Activated T-helper 9 cell treated with anti-CD3 and anti-CD28 coated beads, Interleukin-2, amount 50 U/mL, for 16 hours (primary cell): ENCODE data around the gene C19orf47.
A peak's percentile ranks its signal among the peaks of the same experiment; 100 is the strongest.
"Not testable (repeated sequence)": the region's sequence is repeated elsewhere in the genome, so short reads cannot be mapped to it uniquely, and the experiment has no call there.

Source experiments
- DNase-seq: peaks from one replicate; pipeline ENCODE4 v3.0.0-alpha.2; 2020; ENCODE audit warnings: low read depth

Gene C19orf47

GRCh38 chr19:40376286-40376862 is 28.2 kb upstream of the C19orf47 start:
- no peak for DNase-seq

- DNase-seq = no peak
Observed at GRCh38 chr19:40374084-40374483, 25.9 kb upstream of the C19orf47 start.

GRCh38 chr19:40371802-40372122 is 23.6 kb upstream of the C19orf47 start:
- no peak for DNase-seq

- DNase-seq = no peak
Observed at GRCh38 chr19:40370997-40371801, 23.0 kb upstream of the C19orf47 start.

- not testable (repeated sequence) for DNase-seq
Observed at GRCh38 chr19:40370253-40370652, 22.1 kb upstream of the C19orf47 start.

GRCh38 chr19:40369797-40370196 is 21.6 kb upstream of the C19orf47 start:
- DNase-seq = no peak

GRCh38 chr19:40367577-40368434 is 19.6 kb upstream of the C19orf47 start:
- DNase-seq = no peak

GRCh38 chr19:40366697-40367561 is 18.7 kb upstream of the C19orf47 start:
- no peak for DNase-seq

GRCh38 chr19:40365613-40366401 is 17.6 kb upstream of the C19orf47 start:
- DNase-seq = peak; percentile 27

- DNase-seq = no peak
Observed at GRCh38 chr19:40365010-40365409, 16.8 kb upstream of the C19orf47 start.

- no peak for DNase-seq
Observed at GRCh38 chr19:40363069-40363468, 14.9 kb upstream of the C19orf47 start.

- no peak for DNase-seq
Observed at GRCh38 chr19:40362160-40362559, 14.0 kb upstream of the C19orf47 start.

GRCh38 chr19:40360708-40361241 is 12.6 kb upstream of the C19orf47 start:
- no peak for DNase-seq

- DNase-seq = no peak
Observed at GRCh38 chr19:40360020-40360707, 12.0 kb upstream of the C19orf47 start.

GRCh38 chr19:40358773-40359172 is 10.6 kb upstream of the C19orf47 start:
- no peak for DNase-seq

- DNase-seq = no peak
Observed at GRCh38 chr19:40357640-40358039, 9.4 kb upstream of the C19orf47 start.

GRCh38 chr19:40356681-40357595 is 8.7 kb upstream of the C19orf47 start:
- no peak for DNase-seq

- no peak for DNase-seq
Observed at GRCh38 chr19:40355975-40356680, 7.9 kb upstream of the C19orf47 start.
